GM18858 (cell line): ENCODE results near the gene ENAH.

Experiments
- ATAC-seq: cut with Tn5 transposase; IDR thresholded peaks from one replicate; pipeline ENCODE4 v1.9.1; 2021; ENCODE audit not compliant: unreplicated experiment

The ENAH gene

DNA sequence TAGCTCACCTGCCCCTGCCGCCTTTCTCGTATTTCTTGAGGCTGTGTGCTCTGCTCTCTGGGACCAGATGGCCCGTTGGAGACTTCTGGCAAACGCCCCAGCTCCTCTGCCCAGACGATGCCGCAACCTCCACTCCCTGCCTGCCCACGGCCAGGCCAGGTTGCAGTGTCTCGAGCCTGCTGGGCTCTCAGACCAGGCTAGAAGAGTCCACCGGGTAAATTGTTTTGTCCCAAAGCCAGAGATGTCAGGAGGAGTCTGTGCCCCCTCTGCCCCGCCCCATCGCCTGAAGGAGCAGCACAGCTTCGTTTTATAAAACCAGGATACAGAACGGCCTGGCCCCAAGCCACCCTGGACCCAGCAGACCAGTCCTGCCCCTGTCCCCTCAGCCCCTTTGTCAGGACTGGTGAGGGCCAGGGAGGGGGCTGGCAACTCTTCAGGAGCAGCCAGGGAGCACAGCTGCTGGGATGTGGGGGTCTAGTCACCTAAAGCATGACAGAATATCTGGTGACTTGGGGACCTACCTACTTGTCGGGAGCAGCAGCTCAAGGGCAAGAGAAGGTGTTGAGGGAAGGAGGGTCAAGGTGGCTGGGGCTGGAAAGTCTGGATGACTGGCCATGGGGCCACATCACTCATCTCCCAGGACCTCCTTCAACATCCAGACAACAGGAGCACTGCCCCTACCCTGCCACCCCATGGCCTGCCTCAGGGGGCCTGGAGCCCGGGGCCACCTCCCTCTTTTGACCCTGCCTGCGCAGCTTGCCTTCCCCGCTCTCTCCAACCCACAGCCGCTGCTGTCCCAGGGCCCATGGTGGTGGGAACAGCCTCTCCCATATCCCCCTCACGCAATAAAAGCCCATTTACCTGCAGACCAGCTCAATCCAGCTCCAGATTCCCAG lies 191.1 kb downstream of the ENAH start:
- no peak for ATAC-seq

DNA sequence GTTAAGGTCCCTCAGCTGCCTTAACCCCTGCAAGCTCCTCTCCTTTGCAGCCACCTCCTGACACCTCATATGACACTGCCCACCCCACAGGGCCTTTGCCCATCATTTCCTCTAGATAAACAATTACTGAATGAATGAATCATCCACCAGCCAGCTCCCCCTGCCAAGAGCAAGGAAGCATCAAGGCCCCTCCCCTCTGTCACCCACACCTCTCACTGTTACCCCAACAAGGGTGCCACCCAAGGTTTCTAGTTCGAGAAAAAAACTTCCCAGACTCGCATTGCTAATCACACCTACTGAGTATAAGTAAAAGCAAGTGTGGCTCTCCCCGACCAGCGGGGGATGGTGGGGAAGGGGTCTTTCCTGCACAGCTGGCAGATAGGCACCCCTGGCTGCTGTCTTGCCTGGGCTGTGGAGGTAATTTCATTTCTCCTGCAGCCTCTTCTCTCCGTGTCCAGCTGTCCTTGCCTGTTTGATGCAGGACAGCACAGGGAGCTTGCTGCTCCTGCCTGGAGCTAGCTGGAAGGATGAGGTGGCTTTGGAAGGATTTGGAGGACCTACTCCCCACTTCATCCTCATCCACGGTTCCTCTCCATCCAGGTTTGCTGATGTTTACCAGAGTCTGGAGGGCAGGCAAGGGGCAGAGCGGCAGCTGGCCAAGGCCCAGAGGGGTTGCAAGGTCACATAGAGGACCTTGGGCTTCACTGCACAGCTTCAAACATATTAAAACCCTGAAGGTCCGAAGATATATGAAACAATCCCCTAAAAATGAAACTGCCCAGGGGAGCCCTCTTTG lies 192.0 kb downstream of the ENAH start:
- no peak for ATAC-seq

DNA sequence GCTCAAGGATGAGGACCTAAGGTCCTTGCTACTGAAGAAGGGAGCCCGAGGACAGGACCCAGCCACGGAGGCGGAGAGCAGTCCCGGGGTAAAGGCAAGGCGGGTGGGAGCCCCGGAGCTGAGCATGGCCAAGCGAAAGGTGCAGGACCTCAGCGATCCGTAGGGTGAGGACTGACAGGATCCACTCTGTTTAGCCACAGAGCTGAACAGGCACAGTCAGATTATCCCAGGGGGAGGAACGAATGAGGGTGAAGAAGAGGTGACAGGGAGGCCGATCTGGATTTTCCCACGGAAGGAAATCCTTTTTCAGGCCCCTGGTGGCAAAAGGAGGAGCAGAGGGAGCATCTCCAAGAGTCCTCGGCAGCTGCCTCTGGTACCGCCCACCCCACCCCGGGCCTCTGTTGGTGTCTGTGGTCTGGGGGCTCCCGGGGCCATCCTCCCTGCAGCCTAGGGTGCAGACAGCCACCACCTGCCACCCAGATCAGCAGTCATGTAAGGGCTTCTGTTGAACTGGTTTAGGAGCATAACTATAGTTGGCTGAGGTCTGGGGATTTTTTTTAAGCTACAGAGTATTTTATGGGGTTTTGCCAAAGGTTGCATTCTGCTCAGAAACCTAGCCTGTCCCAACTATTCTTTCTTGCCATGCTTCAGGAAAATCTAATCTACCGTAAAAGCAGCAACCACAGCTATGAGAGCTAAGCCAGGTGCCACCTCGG lies 192.7 kb downstream of the ENAH start:
- ATAC-seq, result no peak

DNA sequence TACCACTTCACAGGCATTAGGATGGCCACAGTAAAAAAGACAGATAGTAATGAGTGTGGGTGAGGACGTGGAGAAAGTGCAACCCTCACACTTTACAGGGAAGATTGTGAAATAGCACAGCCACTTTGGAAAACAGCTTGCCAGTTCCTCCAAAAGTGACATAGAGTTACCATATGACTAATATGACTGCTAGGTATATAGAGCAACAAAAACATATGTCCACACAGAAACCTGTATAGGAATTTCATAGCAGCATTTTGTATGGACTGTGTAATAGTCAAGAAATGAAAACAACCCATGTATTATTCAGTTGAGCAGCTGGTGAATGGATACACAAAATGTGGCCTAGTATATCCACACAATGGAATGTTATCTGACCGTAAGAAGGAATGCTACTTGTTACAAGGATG lies 194.7 kb downstream of the ENAH start:
- ATAC-seq, result no peak

DNA sequence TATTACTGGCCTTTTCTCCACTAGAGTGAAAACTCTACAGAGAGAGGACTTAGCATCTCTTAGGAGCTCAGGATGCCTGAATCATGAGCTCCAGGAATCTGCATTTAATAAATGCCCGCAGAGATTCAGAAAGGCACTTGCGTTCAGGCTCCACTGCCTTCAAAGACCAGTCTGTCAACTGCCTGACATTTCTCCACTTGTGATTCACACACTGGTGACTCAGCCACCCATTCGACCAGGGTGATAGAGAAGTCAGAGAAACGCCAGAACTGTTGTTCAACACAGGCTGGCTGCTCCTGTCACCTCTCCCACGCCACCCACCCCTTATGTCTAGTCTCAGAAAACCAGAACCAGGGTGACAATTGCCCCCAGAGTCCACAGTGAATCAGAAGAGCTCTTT lies 198.2 kb downstream of the ENAH start:
- no peak for ATAC-seq

DNA sequence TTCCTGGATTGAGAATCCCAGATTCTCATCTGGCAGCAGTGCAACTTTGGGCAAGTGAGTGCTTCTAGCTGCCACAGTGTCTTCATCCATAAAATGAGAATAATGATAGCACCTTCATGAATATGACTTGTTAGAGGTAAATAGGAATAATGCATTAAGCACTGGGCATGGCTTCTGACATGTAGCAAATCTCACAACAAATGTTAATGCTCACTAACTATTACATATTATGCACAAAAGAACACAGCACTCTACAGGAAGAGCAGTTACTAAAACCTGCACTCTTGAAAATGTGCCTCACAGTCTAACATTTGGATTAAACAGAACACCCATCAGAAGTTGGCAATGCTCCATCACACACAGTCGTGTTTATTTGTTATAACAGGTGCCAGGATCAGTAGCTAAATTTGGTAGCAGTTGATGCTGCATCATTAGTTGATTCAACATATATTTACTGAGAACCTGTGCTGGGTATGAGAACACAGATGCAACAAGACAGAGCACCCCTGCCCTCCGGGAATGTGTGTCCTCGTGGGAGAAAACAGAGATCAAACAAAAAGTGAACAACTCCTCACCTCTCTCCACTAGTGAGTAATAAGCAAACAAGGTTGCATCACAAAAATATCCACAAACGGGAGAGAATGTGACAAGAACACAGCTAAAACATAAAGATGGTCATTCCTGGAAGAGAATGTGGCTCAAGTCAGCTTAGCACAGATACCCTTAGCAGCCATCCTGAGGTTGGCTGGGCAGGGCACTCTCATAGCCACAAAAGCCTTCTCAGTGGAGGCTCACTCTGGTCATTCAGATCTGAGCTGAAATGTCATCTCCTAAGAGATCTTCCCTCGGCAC lies 198.9 kb downstream of the ENAH start:
- ATAC-seq, result no peak

DNA sequence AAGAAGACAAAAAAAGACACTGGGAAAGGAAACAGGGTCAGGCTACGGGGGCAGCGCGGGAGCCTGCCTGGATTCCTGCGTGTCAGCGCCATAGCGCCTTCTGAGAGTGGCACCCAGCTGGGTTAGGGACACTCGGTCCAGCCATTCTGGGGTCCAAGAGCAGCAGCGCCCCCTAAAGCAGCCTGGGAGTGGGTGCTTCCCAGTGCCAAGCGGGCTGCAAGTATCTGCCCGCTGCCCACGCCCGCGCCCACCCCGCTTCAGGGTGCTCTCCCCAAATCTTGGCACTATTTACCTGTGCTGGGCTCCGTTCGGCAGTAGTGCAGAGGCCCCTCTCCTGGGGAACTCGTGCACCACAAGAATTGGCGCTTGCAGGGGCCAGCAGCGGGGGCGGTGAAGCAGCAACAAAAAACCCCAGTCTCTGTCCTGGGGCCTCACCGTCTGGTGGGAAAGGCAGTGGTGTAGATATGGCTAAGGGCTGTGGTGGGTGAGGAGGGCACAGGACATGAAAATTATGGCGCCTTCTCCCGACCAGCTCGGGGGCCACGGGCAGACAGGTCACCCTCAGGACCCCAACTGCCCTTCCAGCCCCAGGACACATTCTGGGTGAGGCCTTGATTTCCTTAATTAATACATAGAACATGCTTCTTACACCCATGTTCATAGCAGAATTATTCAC lies 200.9 kb downstream of the ENAH start:
- no peak for ATAC-seq

DNA sequence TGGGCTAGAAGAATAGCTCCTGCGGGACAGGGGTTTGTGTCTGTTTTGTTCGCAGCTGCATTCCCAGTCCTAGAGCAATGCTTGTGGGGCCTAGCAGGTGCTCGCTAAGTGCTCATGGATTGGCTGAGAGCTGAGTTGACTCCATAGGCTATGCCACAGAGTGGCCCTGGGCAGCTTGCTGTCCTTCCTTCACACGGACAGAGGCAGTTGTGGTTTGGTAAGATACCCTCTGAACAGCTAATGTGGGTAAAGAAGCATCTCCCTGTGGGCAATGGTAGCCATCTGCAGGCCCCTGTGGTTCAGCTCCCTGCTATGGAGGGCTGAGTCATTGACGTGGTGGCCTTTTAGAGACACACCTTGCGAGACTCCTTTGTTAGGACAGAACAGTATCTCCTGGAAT lies 201.6 kb downstream of the ENAH start:
- no peak for ATAC-seq

DNA sequence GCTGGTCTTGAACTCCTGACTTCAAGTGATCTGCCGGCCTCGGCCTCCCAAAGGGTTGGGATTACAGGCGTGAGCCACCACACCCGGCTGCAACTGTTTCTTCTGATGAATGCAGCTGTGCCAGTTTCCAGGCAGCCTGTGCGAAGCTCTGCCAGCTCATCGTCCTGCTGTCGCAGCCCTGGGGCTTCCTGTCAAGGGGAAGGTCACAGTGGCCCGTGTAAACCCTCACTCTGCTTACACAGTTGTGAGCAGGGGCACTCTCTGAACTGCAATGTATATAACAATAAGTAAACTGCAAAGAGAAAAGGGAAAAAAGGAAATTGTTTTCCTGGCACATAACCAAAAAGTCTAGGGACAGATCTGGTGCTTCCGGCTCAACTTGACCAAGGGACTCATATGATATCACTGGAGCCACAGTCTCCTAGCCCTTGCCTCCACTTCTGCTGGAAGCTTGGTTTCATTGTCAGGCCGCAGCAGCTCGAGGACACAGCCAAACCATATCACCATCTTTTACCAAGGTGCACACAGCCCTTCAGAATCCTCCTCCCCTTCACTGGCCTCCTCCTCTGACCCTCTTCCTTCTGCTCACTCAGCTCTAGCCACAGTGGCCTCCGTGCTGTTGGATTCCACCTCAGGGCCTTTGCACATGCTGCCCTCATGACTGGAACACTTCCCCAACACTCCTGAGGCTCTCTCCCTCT lies 202.3 kb downstream of the ENAH start:
- ATAC-seq, result no peak

DNA sequence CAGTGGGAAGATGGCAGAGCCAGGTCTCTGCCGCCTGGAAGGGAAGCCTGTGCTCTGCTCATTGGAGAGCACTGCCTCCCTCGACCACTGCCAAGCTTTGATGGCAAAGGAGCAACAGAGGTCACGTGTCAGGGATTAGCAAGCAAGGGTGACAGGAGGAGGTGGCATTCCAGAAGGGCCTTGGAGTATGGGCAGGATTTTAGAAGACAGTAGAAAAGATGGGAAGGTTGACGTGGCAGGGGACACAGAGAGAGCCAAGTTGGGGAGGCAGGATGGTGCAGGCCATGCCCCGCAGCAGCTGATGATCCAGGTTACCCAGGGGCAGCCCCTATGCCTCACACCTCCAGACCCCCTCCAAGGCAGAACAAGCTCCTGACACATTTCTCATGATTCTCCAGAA lies 203.1 kb downstream of the ENAH start:
- ATAC-seq, result no peak

DNA sequence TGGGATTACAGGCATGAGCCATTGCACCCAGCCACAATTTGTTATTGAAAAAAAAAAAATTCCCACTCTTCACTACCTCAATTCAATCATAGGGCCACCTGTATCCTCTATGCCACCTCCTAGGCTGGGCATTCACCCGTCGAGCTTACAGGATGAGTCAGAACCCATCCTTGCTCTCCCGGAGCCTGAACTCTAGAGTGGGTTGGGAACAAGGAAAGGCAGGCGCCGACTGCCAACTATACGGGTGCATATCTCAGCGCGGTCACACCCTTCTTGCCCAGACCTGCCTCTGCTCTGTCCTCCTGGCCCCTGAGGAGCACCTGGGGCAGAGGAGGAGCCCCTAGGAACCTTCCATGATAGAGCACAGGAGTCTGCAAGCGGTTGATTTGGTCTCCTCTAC lies 203.7 kb downstream of the ENAH start:
- no peak for ATAC-seq

DNA sequence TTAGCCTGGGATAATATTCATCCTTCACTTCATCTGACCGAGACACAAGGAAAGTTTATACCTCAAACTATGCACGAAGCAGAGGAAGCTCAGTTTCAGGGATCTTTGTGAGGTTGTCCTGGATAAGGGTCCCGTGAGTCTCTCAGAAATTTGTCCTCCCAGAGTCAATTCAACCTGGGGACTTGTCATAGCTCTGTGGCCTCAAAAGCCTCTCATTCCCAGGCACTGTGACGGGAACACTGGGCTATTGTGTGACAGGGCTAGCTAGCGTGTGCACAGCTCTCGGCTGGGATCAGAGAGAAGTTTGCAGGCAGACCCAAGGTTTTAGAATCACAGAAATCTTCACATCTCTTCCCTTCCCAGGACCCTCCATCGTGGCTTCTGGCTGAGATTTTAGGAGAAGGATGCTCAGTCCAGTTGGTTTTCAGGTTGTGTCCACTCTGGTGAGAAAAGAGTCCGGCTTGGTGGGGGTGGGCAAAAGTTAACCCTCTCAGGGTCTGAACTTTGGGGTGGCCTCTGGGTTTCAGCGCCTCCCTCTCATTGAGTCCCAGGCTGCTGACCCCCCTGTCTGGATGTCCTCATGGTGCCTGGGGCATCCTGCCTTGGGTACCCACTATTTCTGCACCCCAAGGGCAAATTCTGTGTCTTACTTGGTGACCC lies 204.6 kb downstream of the ENAH start:
- no peak for ATAC-seq

DNA sequence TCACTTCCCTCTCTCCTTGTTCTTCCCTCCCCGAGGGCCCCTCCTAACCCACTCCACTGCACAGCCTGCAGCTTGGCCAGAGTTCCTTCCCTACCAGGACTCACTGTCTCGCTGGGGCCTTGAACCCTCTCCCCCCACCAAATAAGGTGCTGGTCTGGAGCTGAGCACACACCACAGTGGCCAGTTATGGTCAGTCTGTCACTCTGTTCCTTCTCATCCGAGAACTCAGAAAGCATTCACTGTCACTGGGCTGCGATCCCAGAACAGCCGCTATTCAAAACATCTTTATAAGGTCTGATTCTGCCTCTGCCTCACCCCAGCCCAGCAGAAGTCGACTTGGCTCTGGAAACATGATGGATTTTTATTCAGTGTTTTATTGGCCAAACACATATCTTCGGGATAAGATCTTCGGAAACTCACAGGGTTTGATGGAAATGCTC lies 205.3 kb downstream of the ENAH start:
- ATAC-seq, result no peak

DNA sequence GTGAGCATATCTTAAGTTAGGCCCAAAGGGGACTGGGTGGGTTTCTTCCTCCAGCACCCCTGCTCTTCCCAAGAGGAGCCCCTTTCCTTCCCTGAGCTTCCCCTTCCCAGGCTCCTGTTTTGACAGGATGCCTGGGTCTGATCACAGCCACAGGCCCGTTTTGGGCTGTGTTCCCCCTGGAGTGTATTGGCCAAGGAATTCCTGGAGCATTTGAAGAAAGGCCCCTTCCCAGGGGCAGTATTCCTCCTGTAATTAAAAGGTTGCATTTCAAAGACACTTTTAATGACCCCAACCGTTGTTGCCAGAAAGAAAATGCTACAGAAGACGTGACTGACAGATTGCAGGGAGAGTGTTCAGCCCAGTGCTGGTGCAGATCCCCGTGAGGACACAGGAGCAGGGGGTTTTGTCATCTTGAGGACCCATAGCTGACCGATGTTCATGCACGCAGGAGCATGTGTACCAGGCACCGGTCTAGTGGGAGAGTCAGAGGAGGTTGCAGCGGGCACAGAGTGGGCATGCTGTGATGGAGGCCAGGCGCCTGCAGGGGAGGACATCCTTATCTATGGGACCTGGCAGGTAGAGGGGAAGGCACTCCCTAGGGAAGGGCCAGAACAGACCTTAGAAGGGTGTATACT lies 205.8 kb downstream of the ENAH start:
- ATAC-seq, result no peak

DNA sequence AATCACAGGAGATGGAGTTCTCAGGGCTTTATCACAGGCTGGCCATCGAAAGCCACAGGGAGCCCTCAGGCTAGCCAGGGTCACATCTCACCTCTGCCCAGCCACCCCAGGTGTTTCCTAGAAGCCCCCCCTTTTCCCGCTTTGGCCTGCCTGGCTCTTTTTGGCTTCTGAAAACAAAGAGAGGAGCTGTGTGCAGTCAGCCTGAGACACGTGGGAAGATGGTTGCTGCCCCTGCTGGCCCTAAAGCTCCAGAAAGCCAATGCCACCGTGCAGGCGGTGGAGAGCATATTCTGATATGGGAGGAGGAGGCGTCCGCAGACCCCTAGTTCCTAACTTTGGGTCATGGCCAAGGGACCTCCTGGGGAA lies 206.3 kb downstream of the ENAH start:
- ATAC-seq, result no peak

DNA sequence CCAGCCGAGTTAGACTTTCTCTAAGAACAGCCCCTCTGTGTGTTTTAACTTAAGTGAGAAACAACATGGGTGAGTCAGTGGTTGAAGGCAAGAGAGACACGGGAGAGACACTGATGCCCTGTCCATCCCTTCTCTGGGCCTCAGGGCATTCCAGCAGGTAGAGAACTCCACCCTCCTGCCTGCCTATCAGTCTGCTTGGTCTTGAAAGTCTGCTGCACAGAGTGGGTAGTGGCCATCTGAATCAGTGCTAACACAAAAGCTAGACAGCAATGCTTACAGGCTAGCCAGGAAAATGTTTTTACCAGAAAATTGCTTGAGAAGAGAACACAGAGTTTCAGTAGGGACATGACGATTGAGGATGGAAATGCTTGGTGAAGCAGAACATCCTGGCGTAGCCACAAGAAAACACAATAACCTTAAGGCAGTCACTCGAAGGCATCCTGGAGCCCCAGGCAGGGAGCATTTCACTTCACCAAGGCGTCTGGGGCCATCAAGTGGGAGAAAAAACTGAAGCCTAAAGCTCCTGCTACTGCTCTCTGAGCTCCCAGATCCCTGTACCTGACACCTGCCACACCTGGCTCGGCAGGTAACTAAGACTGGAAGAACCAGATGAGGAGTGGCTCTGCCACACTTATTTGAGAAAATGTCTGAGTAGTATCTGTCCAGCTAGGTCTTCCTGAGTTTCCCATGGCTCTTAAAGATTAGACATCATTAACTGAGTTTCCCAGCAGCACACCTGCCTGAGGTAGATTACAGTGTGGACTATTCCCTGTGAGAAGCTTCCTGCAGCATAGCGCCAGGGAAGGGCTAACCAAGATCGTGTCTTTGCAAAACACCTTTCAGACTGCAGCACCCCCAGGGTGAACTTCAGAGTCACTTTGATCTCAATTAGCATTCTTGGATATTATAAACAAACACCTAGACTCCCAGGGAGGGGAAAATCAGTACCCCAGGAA lies 207.0 kb downstream of the ENAH start:
- ATAC-seq, result no peak

DNA sequence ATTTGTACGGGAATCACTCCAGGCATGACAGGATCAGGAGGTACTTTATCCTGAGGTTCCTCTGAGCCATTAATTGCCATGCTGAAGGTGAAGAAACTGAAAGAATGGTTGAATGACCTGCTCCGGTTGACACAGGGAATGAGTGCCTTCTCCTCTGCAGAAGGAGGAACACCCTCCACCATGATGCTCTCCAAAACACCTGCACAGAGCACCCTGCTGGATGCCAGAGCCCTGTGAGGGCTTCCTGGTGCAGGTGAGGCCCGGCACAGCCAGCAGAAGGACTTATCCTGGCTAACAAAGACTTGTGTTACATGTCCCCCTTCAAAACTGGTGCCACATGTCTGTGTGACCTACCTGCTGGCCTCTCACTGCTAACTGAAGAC lies 210.8 kb downstream of the ENAH start:
- no peak for ATAC-seq
